Measurements from ENCODE around the gene ACTN2. TPM values are rescaled to one million over a fixed set of nuclear protein-coding genes. Genes with fewer than 3 reads are reported as not detected.

The ACTN2 gene
- total RNA-seq, 4 donors from 2014 or later = 0.06 to 0.20 TPM; not detected in 2

- DNase-seq (ENCODE audit: low spot score in 2 of 2) = no peak
- TF ChIP-seq POLR2A (IDR thresholded peaks at IDR 0.05) = no peak
- no peak overlapping the region for H3K4me3 ChIP-seq (ENCODE audit: low read depth, poor library complexity, severe bottlenecking)
- intact Hi-C loops (cut with DNase I; ENCODE audit: low total_unique reads) = no loop called here
- WGBS, 2 donors = 77 to 83% methylated on average over 3 of the region's 3 CpGs
Measured at GRCh38 chr1:236692128-236692527, 5.8 kb downstream of the ACTN2 start.

DNA sequence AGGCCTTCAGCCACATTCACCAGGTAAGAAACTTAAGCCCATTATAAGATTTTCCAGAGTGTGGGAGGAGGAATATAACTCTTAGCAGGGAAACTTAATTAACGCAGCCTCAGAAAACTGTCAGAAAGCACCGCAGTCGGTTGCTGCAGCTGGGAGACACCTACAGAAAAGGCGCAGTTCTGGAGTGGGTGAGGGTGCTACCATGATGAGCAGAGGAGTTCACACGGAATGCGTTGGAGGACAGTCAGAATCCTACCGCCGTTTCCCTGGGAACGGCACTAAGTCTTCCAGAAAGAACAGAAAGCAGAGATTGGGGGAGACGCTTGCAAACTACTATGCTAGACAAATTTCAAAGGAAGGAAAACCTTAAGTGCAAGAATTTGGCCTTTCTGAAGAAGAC, 6.4 kb downstream of the ACTN2 start:
- TF ChIP-seq POLR2A (IDR thresholded peaks at IDR 0.05) (no peak), CTCF (IDR thresholded peaks at IDR 0.05) (no peak)
- intact Hi-C loops (cut with DNase I; ENCODE audit: low total_unique reads) = no loop called here
- WGBS, 2 donors = 79 to 87% methylated on average over 10 of the region's 10 CpGs
- no peak overlapping the region for H3K4me3 ChIP-seq (ENCODE audit: low read depth, poor library complexity, severe bottlenecking)
- DNase-seq (ENCODE audit: low spot score in 2 of 2) = no peak

DNA sequence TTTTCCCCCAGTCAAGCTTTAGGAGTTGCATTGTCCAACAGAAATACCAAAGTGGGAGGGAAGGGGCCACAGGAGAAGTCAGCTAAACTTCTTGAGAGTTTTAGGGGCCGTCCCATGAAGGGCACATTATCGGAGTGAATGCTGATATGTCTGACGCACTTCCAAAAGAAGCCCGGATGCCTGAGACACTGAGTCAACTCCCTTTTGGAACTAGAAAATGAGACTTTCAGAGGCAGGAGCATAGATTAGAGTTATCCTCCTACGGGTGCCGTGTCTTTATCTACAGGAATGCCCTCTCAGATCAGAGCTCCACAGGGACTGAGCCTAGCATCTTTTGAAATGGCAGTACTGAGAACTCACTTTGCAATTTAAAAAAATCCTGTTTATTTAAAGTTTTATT, 13.1 kb downstream of the ACTN2 start:
- DNase-seq (ENCODE audit: low spot score in 2 of 2) = no peak
- intact Hi-C loops (cut with DNase I; ENCODE audit: low total_unique reads) = no loop called here
- no peak for TF ChIP-seq CTCF (IDR thresholded peaks at IDR 0.05)
- no peak for TF ChIP-seq POLR2A (IDR thresholded peaks at IDR 0.05)
- WGBS, 2 donors = 85 to 87% methylated on average over 6 of the region's 6 CpGs
- H3K4me3 ChIP-seq (ENCODE audit: low read depth, poor library complexity, severe bottlenecking) = no peak overlapping the region

GRCh38 chr1:236700903-236701302, 14.6 kb downstream of the ACTN2 start:
- WGBS, 2 donors = 62 to 67% methylated on average over 2 of the region's 2 CpGs
- H3K4me3 ChIP-seq (ENCODE audit: low read depth, poor library complexity, severe bottlenecking) = no peak overlapping the region
- DNase-seq (ENCODE audit: low spot score in 2 of 2) = no peak
- no peak for TF ChIP-seq CTCF (IDR thresholded peaks at IDR 0.05)
- TF ChIP-seq POLR2A (IDR thresholded peaks at IDR 0.05) = no peak
- intact Hi-C loops (cut with DNase I; ENCODE audit: low total_unique reads) = no loop called here

- DNase-seq (ENCODE audit: low spot score in 2 of 2) = no peak
- TF ChIP-seq POLR2A (IDR thresholded peaks at IDR 0.05) = no peak
- no peak for TF ChIP-seq CTCF (IDR thresholded peaks at IDR 0.05)
- 88% methylated on average over 3 of the region's 3 CpGs for WGBS, 2 donors
- intact Hi-C loops (cut with DNase I; ENCODE audit: low total_unique reads) = no loop called here
- H3K4me3 ChIP-seq (ENCODE audit: low read depth, poor library complexity, severe bottlenecking) = no peak overlapping the region
Measured at GRCh38 chr1:236701782-236702181, 15.5 kb downstream of the ACTN2 start.

DNA sequence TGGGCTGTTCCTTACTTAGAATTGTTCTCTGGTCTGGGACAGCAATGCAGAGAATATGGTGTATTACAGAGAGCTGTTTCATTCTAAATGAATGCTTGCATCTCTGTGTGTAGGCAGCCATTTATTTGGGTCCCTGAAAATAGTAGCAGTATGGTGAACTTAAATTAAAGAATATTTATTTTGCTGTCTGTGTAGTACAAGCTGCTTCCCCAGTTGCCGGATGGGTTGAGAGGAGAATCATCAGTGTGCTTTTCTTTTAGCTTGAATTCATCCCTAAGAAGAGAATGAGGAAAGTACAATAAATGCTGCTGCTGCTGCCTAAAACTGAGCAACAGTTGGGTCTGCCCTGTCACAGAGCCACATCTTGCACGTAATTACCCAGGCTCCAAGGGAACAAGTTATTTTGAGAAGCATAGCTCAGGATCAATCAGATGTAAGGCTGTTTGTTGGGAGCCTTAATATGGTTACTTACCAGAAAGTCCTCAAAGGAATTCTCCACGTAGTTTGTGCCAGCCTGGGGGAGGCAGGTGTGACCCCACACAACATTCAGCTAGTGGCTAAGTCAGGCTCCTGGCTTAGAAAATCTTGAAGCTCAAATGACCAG, 16.6 kb downstream of the ACTN2 start:
- WGBS, 2 donors = 82 to 87% methylated on average over 3 of the region's 3 CpGs
- no peak overlapping the region for H3K4me3 ChIP-seq (ENCODE audit: low read depth, poor library complexity, severe bottlenecking)
- TF ChIP-seq POLR2A (IDR thresholded peaks at IDR 0.05) (no peak), CTCF (IDR thresholded peaks at IDR 0.05) (no peak)
- no peak for DNase-seq (ENCODE audit: low spot score in 2 of 2)
- intact Hi-C loops (cut with DNase I; ENCODE audit: low total_unique reads) = no loop called here
